NT2/D1 (cell line): Measurements from ENCODE around the gene BAG5.

ENCODE experiments used
- SUZ12 ChIP-seq: IDR thresholded peaks from 2 replicates; pipeline ENCODE4 v1.6.1; 2011; ENCODE audit not compliant: insufficient read length, insufficient read depth; ENCODE audit errors: extremely low read depth
- YY1 ChIP-seq: IDR thresholded peaks from 2 replicates; pipeline ENCODE4 v1.6.1; 2011; ENCODE audit not compliant: insufficient read length, insufficient read depth
- ZNF274 ChIP-seq: IDR thresholded peaks from 2 replicates; pipeline ENCODE4 v1.6.1; 2011; ENCODE audit warnings: mild to moderate bottlenecking, low read depth, low read length

DNA sequence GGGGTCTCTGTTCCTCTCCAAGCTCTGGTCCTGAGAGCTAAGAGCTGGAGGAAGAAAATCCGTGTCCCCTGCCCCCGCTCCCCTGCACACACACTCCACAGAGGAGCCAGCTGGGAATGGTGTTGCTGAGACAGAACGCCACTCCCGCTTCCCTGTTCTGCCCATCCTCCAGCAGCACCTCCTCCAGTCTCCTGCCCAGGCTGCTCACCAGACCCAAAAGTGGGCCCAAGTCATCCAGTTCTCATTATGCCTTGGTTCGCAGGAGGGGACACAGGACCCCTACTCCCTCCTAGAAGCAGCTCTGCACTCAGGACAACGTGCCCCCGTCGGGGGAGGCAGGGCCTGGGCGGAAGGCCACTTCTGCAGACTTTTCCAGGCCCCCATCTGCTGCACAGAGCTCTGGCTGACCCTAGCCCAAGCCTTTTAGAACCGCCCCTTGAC is 34.3 kb downstream of the BAG5 start:
- no peak for TF ChIP-seq ZNF274
- no peak for TF ChIP-seq YY1
- no peak for TF ChIP-seq SUZ12
